GM18520 (cell line): ENCODE data around the gene ZNF716.
"Not testable (repeated sequence)": the region's sequence is repeated elsewhere in the genome, so short reads cannot be mapped to it uniquely, and the experiment has no call there.

Experiments used
- ATAC-seq: cut with Tn5 transposase; IDR thresholded peaks from one replicate; pipeline ENCODE4 v1.9.1; 2021; ENCODE audit not compliant: unreplicated experiment

The ZNF716 gene

GRCh38 chr7:57449904-57450303 is at the start of gene ZNF716:
Gene ZNF716 (plus strand): TSS chr7:57450177. CDS start chr7:57450289, 112 bp downstream.
- ATAC-seq = no peak

- no peak for ATAC-seq
Measured at GRCh38 chr7:57400531-57401155, 49.3 kb upstream of the ZNF716 start.

GRCh38 chr7:57403051-57403450 is 46.9 kb upstream of the ZNF716 start:
- not testable (repeated sequence) for ATAC-seq

- ATAC-seq = no peak
Measured at GRCh38 chr7:57403601-57404342, 46.2 kb upstream of the ZNF716 start.

GRCh38 chr7:57404343-57404966 is 45.5 kb upstream of the ZNF716 start:
- ATAC-seq = no peak

- no peak for ATAC-seq
Measured at GRCh38 chr7:57404967-57405421, 45.0 kb upstream of the ZNF716 start.

GRCh38 chr7:57407125-57407524 is 42.9 kb upstream of the ZNF716 start:
- ATAC-seq = no peak

GRCh38 chr7:57412168-57412567 is 37.8 kb upstream of the ZNF716 start:
- ATAC-seq = no peak

- no peak for ATAC-seq
Measured at GRCh38 chr7:57412618-57413017, 37.4 kb upstream of the ZNF716 start.

- no peak for ATAC-seq
Measured at GRCh38 chr7:57413529-57414398, 36.2 kb upstream of the ZNF716 start.

GRCh38 chr7:57414415-57414814 is 35.6 kb upstream of the ZNF716 start:
- no peak for ATAC-seq

GRCh38 chr7:57414852-57415251 is 35.1 kb upstream of the ZNF716 start:
- no peak for ATAC-seq

GRCh38 chr7:57415326-57415725 is 34.7 kb upstream of the ZNF716 start:
- ATAC-seq = no peak

- ATAC-seq = no peak
Measured at GRCh38 chr7:57415730-57416129, 34.2 kb upstream of the ZNF716 start.

- ATAC-seq = no peak
Measured at GRCh38 chr7:57416601-57417358, 33.2 kb upstream of the ZNF716 start.

GRCh38 chr7:57417736-57418135 is 32.2 kb upstream of the ZNF716 start:
- no peak for ATAC-seq

- ATAC-seq = no peak
Measured at GRCh38 chr7:57423768-57424167, 26.2 kb upstream of the ZNF716 start.

GRCh38 chr7:57424515-57425238 is 25.3 kb upstream of the ZNF716 start:
- ATAC-seq = no peak

GRCh38 chr7:57425239-57425944 is 24.6 kb upstream of the ZNF716 start:
- no peak for ATAC-seq
